Measurements from ENCODE around the gene DUOXA2.
A peak's percentile ranks its signal among the peaks of the same experiment; 100 is the strongest.

The DUOXA2 gene

GRCh38 chr15:45156744-45157455, 42.8 kb downstream of the DUOXA2 start:
- TF ChIP-seq GATA2 (IDR thresholded peaks at IDR 0.05; ENCODE audit: low read depth, low read length) (no peak), GATA3 (IDR thresholded peaks at IDR 0.05; ENCODE audit: low read depth, low read length) (no peak)

GRCh38 chr15:45157974-45158373, 43.8 kb downstream of the DUOXA2 start:
- TF ChIP-seq GATA3 (IDR thresholded peaks at IDR 0.05; ENCODE audit: low read depth, low read length) (no peak), GATA2 (IDR thresholded peaks at IDR 0.05; ENCODE audit: low read depth, low read length) (no peak)

- TF ChIP-seq GATA3 (IDR thresholded peaks at IDR 0.05; ENCODE audit: low read depth, low read length) (no peak), GATA2 (IDR thresholded peaks at IDR 0.05; ENCODE audit: low read depth, low read length) (no peak)
Observed at GRCh38 chr15:45161666-45162065, 47.5 kb downstream of the DUOXA2 start.

DNA sequence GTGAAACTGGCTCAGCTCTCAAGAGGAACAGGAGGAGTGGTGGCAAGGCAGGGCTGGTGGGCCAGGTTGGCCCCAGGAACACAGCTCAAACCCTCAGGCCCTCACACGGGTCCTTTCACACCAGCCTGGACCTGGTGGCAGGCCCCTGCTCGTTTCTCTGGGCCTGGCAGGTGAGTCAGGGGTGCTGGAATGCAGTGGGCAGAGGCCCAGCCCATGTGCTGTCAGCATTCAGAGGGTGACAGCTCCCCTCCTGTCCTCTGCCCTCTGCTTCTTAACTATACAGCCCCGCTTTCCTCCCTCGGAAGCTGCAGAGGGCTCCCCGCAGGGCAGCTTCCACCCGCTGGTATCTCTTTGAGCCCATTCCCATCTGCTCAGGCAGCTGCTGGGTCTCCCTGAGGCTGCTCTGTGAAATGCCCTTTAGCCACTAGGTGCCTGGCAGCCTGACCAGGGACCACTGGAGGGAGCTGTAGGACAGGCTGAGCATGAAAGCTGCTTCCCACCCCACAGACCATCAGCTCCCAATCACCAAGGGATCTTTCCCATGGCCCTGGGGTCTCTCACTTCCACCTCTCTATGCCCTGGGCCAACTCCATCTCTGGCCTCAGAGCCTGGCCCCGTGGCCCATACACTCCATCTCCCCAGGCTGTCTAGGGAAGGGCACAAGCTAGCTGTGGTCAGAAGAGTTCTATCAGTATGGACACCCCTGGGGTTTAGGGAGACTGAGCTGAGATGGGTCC, 48.8 kb downstream of the DUOXA2 start:
- no peak for TF ChIP-seq GATA3 (IDR thresholded peaks at IDR 0.05; ENCODE audit: low read depth, low read length)
- peak; percentile 57 for TF ChIP-seq GATA2 (IDR thresholded peaks at IDR 0.05; ENCODE audit: low read depth, low read length)

DNA sequence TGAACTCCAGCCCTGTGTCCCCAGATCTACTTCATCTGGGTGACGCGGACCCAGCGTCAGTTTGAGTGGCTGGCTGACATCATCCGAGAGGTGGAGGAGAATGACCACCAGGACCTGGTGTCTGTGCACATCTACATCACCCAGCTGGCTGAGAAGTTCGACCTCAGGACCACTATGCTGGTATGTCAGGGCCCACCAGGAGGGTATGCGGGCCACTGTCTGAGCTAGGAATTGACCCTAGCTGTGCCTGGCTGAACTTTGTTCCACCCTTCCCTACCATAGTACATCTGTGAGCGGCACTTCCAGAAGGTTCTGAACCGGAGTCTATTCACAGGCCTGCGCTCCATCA, 49.4 kb downstream of the DUOXA2 start:
- no peak for TF ChIP-seq GATA2 (IDR thresholded peaks at IDR 0.05; ENCODE audit: low read depth, low read length)
- TF ChIP-seq GATA3 (IDR thresholded peaks at IDR 0.05; ENCODE audit: low read depth, low read length) = no peak

- no peak for TF ChIP-seq GATA3 (IDR thresholded peaks at IDR 0.05; ENCODE audit: low read depth, low read length)
- TF ChIP-seq GATA2 (IDR thresholded peaks at IDR 0.05; ENCODE audit: low read depth, low read length) = no peak
Observed at GRCh38 chr15:45164914-45165313, 50.8 kb downstream of the DUOXA2 start.

GRCh38 chr15:45165536-45165935, 51.4 kb downstream of the DUOXA2 start:
- TF ChIP-seq GATA3 (IDR thresholded peaks at IDR 0.05; ENCODE audit: low read depth, low read length) = no peak
- no peak for TF ChIP-seq GATA2 (IDR thresholded peaks at IDR 0.05; ENCODE audit: low read depth, low read length)

DNA sequence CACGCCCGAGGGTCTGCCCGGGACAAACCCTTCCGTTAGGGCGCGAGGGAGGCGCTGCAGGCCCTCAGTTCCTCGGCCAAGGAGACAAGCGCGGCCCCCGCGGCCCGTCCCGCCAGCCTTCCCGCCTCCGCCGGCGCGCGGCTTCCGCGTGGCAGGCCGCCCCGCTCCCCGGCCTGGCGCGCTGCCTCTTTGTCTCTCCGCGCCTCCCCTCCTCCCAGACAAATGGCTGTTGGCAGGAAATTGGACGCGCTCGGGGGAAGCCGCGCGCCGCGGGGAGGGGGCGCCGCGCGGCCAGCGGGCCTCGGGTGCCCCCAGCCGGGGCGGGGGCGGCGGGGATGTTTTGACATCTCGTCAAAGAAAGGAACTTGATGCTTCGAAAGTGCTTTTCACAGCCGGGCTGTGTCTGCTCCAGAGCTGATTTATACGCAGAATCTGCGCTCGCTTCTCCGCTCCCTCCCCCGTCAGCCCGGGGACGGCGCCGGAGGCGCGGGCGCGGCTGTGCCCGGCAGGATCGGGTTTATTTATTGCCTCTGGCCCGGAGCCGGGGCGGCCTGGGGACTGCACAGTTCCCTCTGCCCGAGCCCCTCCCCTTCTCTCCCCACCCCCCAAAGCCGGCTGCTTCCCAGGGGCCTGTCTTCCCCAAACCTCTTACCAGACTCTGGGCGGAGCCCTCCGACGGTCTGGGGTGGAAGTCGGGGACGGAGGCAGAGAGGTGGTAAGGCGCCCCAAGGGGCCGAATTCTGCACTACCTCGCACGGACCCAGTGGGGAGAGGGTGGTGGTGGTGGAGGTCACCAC, 52.9 kb downstream of the DUOXA2 start:
- no peak for TF ChIP-seq GATA2 (IDR thresholded peaks at IDR 0.05; ENCODE audit: low read depth, low read length)
- no peak for TF ChIP-seq GATA3 (IDR thresholded peaks at IDR 0.05; ENCODE audit: low read depth, low read length)

DNA sequence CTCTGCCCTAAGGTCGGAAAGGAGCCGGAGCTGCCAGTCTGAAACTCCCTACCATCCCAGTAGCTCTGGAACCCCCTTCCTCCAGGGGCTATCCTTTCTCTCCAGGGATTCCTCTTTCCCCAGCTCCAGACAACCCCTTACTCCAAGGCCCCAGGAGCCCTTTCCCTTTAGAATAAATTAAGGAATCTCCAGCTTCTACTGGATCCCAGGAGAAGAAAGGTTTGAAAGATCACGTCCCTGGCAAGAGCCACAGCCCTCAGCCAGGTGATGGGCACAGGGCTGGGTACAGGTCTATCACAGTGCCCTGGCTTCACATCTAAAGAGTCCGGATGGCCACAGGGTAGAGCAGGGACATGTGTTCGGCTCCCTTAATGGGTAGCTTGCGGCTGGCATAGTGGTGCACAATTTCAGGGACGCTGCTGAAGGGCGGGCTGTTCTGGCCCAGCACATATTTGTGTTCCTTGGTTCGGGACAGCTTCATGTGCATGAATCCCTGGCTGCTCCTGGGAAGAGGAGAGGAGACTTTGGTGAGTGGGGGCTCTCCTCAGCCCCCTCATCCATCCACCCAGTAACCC, 53.6 kb downstream of the DUOXA2 start:
- no peak for TF ChIP-seq GATA3 (IDR thresholded peaks at IDR 0.05; ENCODE audit: low read depth, low read length)
- no peak for TF ChIP-seq GATA2 (IDR thresholded peaks at IDR 0.05; ENCODE audit: low read depth, low read length)
